Lower lobe of right lung (tissue), 2 donors: ENCODE results near the gene GPR107. TPM values are rescaled to one million over a fixed set of nuclear protein-coding genes. Genes with fewer than 3 reads are reported as not detected.
A peak's percentile ranks its signal among the peaks of the same experiment; 100 is the strongest.

Experiments used
- ATAC-seq, 2 donors: fragments of 200-7000 bp; cut with Tn5 transposase; one replicate each; pipeline ENCODE4 v1.9.1; 2020 to 2022; ENCODE audit warnings: mild to moderate bottlenecking in 2 of 2, moderate library complexity in 2 of 2
- DNase-seq: peaks from one replicate; pipeline ENCODE4 v3.0.0-alpha.2; 2020
- H3K27ac ChIP-seq: fragments of 200-600 bp; one replicate; pipeline ENCODE4 v1.8.0; 2022
- H3K27me3 ChIP-seq: fragments of 200-600 bp; one replicate; pipeline ENCODE4 v1.8.0; 2022; ENCODE audit warnings: low read depth
- H3K36me3 ChIP-seq: fragments of 200-600 bp; one replicate; pipeline ENCODE4 v1.8.0; 2022; ENCODE audit warnings: mild to moderate bottlenecking
- H3K4me1 ChIP-seq: fragments of 200-600 bp; one replicate; pipeline ENCODE4 v1.8.0; 2022
- H3K4me3 ChIP-seq: fragments of 200-600 bp; one replicate; pipeline ENCODE4 v1.8.0; 2022; ENCODE audit warnings: mild to moderate bottlenecking
- H3K9me3 ChIP-seq: fragments of 200-600 bp; one replicate; pipeline ENCODE4 v1.8.0; 2022
- CTCF ChIP-seq: fragments of 200-600 bp; IDR thresholded peaks from one replicate; pipeline ENCODE4 v1.8.0; 2022; ENCODE audit warnings: antibody characterized with exemption, mild to moderate bottlenecking
- intact Hi-C: fragments of 100-400 bp; cut with DNase I; formaldehyde crosslinking; loops from one replicate; pipeline ENCODE4 v1.11.0; 2022
- total RNA-seq: library from RNA; stranded (reverse); fragmentation: NEBNext Ultra II Directional; extraction: Animal tissue kit (Norgen Biotek cat#: 25700); gene quantifications from one replicate; pipeline ENCODE4 v1.2.1, GENCODE V29; 2021
- donor health status: DM: no; HTN: yes; CAD: no; lungs with severe emphysema.

GPR107 gene
- total RNA-seq, 1 donor from 2014 or later, result 43.0 TPM

DNA sequence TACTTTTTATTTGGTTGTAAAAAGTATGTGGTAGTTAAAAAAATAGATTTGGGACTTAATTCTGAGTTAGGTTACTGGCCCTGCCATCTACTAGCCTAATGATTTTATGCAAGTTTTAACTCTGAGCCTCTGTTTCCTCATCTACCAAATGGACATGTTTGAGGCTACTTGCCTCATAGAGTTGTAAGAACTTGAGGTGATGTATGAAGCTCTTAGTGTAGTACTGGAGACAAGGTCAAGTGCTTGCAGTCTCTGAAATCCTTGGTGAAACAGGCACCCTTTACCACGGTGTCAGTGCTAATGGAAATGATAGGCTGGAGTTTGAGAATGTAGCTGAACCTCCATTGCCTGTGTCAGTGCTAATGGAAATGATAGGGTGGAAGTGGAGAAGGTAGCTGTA lies 15.3 kb downstream of the GPR107 start:
- Histone ChIP-seq H3K36me3 (no peaks in the 10 kb centered on the region), H3K27me3 (no peaks in the 10 kb centered on the region), H3K27ac (peak overlapping the region; percentile 47), H3K9me3 (no peaks in the 10 kb centered on the region), H3K4me3 (no peak overlapping the region), H3K4me1 (peaks cover 38% of the 10 kb centered on the region)
- ATAC-seq (peak; percentile 60 to 61), DNase-seq (no peak)
- TF ChIP-seq CTCF, result no peak
- intact Hi-C loops, result no loop called here

- ATAC-seq (no peak), DNase-seq (no peak)
- intact Hi-C loops, result no loop called here
- TF ChIP-seq CTCF, result no peak
- Histone ChIP-seq H3K4me1 (peaks cover 52% of the 10 kb centered on the region), H3K36me3 (peaks cover 24% of the 10 kb centered on the region), H3K9me3 (no peaks in the 10 kb centered on the region), H3K4me3 (no peak overlapping the region), H3K27me3 (no peaks in the 10 kb centered on the region), H3K27ac (peak overlapping the region; percentile 32)
Measured at GRCh38 chr9:130072515-130073235, 19.0 kb downstream of the GPR107 start.

- DNase-seq (no peak), ATAC-seq (no peak)
- Histone ChIP-seq H3K4me1 (peaks cover 45% of the 10 kb centered on the region), H3K27ac (peak overlapping the region; percentile 32), H3K4me3 (no peak overlapping the region), H3K27me3 (no peaks in the 10 kb centered on the region), H3K36me3 (peaks cover 31% of the 10 kb centered on the region), H3K9me3 (no peaks in the 10 kb centered on the region)
- intact Hi-C loops, result no loop called here
- TF ChIP-seq CTCF, result no peak
Measured at GRCh38 chr9:130073373-130073772, 19.7 kb downstream of the GPR107 start.

DNA sequence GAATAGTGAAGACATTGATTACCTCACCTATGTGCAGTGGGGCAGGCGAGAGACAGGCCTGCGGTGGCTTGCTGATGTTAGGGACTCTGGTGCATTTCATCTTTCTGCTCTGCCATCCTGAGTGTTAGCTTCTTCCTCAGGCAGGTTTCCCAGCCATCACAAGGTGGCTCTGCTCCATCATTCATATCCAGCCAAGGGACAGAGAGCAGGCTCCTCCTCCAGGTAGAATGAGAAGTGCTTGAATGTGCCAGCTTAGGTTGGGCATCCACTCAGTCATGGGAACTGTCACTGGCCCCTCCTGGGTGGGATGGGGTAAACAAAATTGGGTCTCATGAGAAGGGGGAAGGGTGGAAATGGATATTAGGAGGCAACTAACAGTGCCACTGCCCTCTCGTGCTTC lies 24.8 kb downstream of the GPR107 start:
- H3K36me3 ChIP-seq, result peaks cover 83% of the 10 kb centered on the region
- H3K4me3 ChIP-seq, result no peak overlapping the region
- ATAC-seq (no peak), DNase-seq (no peak)
- no peaks in the 10 kb centered on the region for H3K9me3 ChIP-seq
- no peak overlapping the region for H3K27ac ChIP-seq
- peaks cover 19% of the 10 kb centered on the region for H3K4me1 ChIP-seq
- intact Hi-C loops, result no loop called here
- no peak for TF ChIP-seq CTCF
- no peaks in the 10 kb centered on the region for H3K27me3 ChIP-seq

DNA sequence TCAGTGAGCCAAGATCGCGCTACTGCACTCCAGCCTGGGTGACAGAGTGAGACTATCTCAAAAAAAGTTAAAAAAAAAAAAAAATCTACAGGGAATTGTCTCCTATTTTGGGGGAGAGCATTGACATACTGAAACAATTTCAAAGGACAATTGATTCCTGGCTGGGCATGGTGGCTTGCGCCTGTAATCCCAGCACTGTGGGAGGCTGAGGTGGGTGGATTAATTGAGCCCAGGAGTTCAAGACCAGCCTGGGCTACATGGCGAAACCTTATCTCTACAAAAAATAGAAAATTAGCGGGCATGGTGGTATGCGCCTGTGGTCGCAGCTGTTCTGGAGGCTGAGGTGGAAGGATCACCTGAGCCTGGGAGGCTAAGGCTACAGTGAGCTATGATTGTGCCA lies 30.6 kb downstream of the GPR107 start:
- no peak overlapping the region for H3K4me3 ChIP-seq
- intact Hi-C loops, result no loop called here
- ATAC-seq, result no peak
- no peak for DNase-seq
- H3K9me3 ChIP-seq, result no peaks in the 10 kb centered on the region
- no peak overlapping the region for H3K27ac ChIP-seq
- no peaks in the 10 kb centered on the region for H3K4me1 ChIP-seq
- no peaks in the 10 kb centered on the region for H3K27me3 ChIP-seq
- H3K36me3 ChIP-seq, result peaks cover 93% of the 10 kb centered on the region
- TF ChIP-seq CTCF, result no peak
